HL-60 (cell line): ENCODE data around the gene ASIP.

Experiments used
- DNase-seq, 2 experiments: peaks; one replicate each; pipeline ENCODE4 v3.0.0-alpha.2; 2010 to 2020; ENCODE audit warnings: low read depth in 1 of 2, low spot score in 1 of 2
- H3K27ac ChIP-seq: fragments of 250-450 bp; sonication (Bioruptor Pico); replicated peaks from 2 replicates; pipeline ENCODE4 v1.5.1; 2020; ENCODE audit warnings: mild to moderate bottlenecking, moderate library complexity
- H3K27me3 ChIP-seq: fragments of 250-450 bp; sonication (Bioruptor Pico); 2 replicates; pipeline ENCODE4 v1.5.1; 2021; ENCODE audit warnings: mild to moderate bottlenecking, moderate library complexity; ENCODE audit not compliant: insufficient read depth, poor library complexity, severe bottlenecking
- H3K4me3 ChIP-seq: replicated peaks from 2 replicates; pipeline ENCODE4 v1.5.1; 2011; ENCODE audit warnings: mild to moderate bottlenecking, control low read depth, low read length; ENCODE audit not compliant: insufficient read depth
- GABPA ChIP-seq: IDR thresholded peaks from 2 replicates; pipeline ENCODE4 v1.6.1; 2012; ENCODE audit warnings: low read depth
- POLR2AphosphoS5 ChIP-seq: IDR thresholded peaks from 2 replicates; pipeline ENCODE4 v1.6.1; 2012; ENCODE audit warnings: low read depth
- REST ChIP-seq: IDR thresholded peaks from 2 replicates; pipeline ENCODE4 v1.6.1; 2012; ENCODE audit warnings: low read depth; ENCODE audit not compliant: insufficient replicate concordance
- SPI1 ChIP-seq: IDR thresholded peaks from 2 replicates; pipeline ENCODE4 v1.6.1; 2012; ENCODE audit warnings: low read depth, mild to moderate bottlenecking, borderline replicate concordance
- TF ChIP-seq, protein P1 (sequence below): IDR thresholded peaks from one replicate; pipeline ENCODE4 v1.5.1; 2011; ENCODE audit warnings: low read length, control low read depth, inconsistent platforms; ENCODE audit not compliant: insufficient read depth

Gene ASIP

DNA sequence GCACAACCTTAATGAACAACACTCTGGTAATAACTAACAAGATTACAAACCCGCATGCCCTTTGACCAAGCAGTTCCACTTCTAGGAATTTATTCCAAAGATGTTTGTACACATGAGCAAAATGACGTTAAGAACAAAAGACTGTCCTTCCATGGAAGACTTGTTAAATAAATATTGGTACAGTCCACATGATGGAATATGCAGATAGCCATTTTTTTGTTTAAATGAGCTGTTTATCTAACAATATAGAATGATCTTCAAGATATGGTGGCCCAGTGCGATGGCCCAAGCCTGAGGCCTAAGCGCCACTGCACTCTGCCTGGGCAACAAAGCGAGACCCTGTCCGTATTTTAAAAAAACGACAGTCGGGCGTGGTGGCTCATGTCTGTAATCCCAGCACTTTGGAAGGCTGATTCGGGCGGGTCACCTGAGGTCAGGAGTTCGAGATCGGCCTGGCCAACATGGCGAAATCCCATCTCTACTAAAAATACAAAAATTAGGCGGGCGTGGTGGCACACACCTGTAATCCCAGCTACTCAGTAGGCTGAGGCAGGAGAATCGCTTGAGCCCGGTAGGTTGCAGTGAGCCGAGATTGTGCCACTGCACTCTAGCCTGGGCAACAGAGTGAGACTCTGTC is 69.4 kb downstream of the ASIP start:
- Histone ChIP-seq H3K27me3 (peaks cover 9% of the 10 kb centered on the region), H3K27ac (no peak overlapping the region), H3K4me3 (no peak overlapping the region)
- no peak for TF ChIP-seq POLR2AphosphoS5
- TF ChIP-seq SPI1: no peak
- TF ChIP-seq, protein P1, sequence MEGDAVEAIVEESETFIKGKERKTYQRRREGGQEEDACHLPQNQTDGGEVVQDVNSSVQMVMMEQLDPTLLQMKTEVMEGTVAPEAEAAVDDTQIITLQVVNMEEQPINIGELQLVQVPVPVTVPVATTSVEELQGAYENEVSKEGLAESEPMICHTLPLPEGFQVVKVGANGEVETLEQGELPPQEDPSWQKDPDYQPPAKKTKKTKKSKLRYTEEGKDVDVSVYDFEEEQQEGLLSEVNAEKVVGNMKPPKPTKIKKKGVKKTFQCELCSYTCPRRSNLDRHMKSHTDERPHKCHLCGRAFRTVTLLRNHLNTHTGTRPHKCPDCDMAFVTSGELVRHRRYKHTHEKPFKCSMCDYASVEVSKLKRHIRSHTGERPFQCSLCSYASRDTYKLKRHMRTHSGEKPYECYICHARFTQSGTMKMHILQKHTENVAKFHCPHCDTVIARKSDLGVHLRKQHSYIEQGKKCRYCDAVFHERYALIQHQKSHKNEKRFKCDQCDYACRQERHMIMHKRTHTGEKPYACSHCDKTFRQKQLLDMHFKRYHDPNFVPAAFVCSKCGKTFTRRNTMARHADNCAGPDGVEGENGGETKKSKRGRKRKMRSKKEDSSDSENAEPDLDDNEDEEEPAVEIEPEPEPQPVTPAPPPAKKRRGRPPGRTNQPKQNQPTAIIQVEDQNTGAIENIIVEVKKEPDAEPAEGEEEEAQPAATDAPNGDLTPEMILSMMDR: no peak
- no peak for TF ChIP-seq REST
- no peak for TF ChIP-seq GABPA
- DNase-seq: no peak

- H3K27me3 ChIP-seq: peaks cover 9% of the 10 kb centered on the region
- H3K4me3 ChIP-seq: no peak overlapping the region
- TF ChIP-seq REST: no peak
- TF ChIP-seq POLR2AphosphoS5: no peak
- no peak for TF ChIP-seq SPI1
- TF ChIP-seq, protein P1: no peak
- no peak for TF ChIP-seq GABPA
- no peak for DNase-seq
- no peak overlapping the region for H3K27ac ChIP-seq
Observed at GRCh38 chr20:34311118-34312023, 70.1 kb downstream of the ASIP start.

DNA sequence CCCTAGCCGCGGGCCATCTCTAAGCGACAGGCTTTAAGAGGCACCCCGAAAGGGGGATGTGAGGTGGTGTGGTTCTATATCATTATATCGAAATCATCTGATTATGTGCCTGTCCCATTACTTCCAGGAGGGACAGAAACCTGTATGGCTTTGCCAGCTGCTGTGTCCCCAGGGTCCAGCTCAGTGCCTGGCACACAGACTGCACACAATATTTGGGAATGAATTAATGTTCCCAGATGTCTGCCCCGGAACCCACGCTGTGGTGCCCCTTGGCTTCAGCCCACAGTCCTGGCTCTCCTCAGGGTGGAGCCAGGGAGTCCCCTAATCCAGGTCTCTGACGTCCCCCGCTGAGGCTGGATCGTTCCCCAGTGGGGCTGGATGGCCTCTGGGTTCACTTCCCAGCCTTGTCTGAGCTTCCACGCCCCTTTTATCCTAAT is 70.8 kb downstream of the ASIP start:
- peaks cover 9% of the 10 kb centered on the region for H3K27me3 ChIP-seq
- H3K27ac ChIP-seq: no peak overlapping the region
- TF ChIP-seq GABPA (no peak), REST (no peak), SPI1 (no peak), POLR2AphosphoS5 (no peak)
- TF ChIP-seq, protein P1: no peak
- DNase-seq: no peak
- no peak overlapping the region for H3K4me3 ChIP-seq
